ENCODE measurements around the gene MIS18BP1.

The MIS18BP1 gene

GRCh38 chr14:45253070-45253753 lies at the start of gene MIS18BP1:
MIS18BP1 (minus strand) TSS chr14:45253202; CDS start chr14:45247286, 5,916 bp downstream.
- TF ChIP-seq GATA2 (IDR thresholded peaks at IDR 0.05; ENCODE audit: low read depth, low read length) (no peak), GATA3 (IDR thresholded peaks at IDR 0.05; ENCODE audit: low read depth, low read length) (no peak)

GRCh38 chr14:45298423-45299117 lies 45.6 kb upstream of the MIS18BP1 start:
- TF ChIP-seq GATA3 (IDR thresholded peaks at IDR 0.05; ENCODE audit: low read depth, low read length) (no peak), GATA2 (IDR thresholded peaks at IDR 0.05; ENCODE audit: low read depth, low read length) (no peak)

- TF ChIP-seq GATA2 (IDR thresholded peaks at IDR 0.05; ENCODE audit: low read depth, low read length) = no peak
- TF ChIP-seq GATA3 (IDR thresholded peaks at IDR 0.05; ENCODE audit: low read depth, low read length) = no peak
These were observed 37.5 kb upstream of the MIS18BP1 start for GRCh38 chr14:45290547-45290946.

- TF ChIP-seq GATA3 (IDR thresholded peaks at IDR 0.05; ENCODE audit: low read depth, low read length) (no peak), GATA2 (IDR thresholded peaks at IDR 0.05; ENCODE audit: low read depth, low read length) (no peak)
These were observed 34.6 kb upstream of the MIS18BP1 start for GRCh38 chr14:45287610-45288009.

GRCh38 chr14:45284802-45285201 lies 31.8 kb upstream of the MIS18BP1 start:
- TF ChIP-seq GATA3 (IDR thresholded peaks at IDR 0.05; ENCODE audit: low read depth, low read length) (no peak), GATA2 (IDR thresholded peaks at IDR 0.05; ENCODE audit: low read depth, low read length) (no peak)

GRCh38 chr14:45271858-45272537 lies 19.0 kb upstream of the MIS18BP1 start:
- no peak for TF ChIP-seq GATA3 (IDR thresholded peaks at IDR 0.05; ENCODE audit: low read depth, low read length)
- no peak for TF ChIP-seq GATA2 (IDR thresholded peaks at IDR 0.05; ENCODE audit: low read depth, low read length)

- no peak for TF ChIP-seq GATA2 (IDR thresholded peaks at IDR 0.05; ENCODE audit: low read depth, low read length)
- TF ChIP-seq GATA3 (IDR thresholded peaks at IDR 0.05; ENCODE audit: low read depth, low read length) = no peak
These were observed 17.0 kb upstream of the MIS18BP1 start for GRCh38 chr14:45270031-45270430.

- no peak for TF ChIP-seq GATA3 (IDR thresholded peaks at IDR 0.05; ENCODE audit: low read depth, low read length)
- TF ChIP-seq GATA2 (IDR thresholded peaks at IDR 0.05; ENCODE audit: low read depth, low read length) = no peak
These were observed 14.1 kb upstream of the MIS18BP1 start for GRCh38 chr14:45267071-45267470.

- TF ChIP-seq GATA2 (IDR thresholded peaks at IDR 0.05; ENCODE audit: low read depth, low read length) (no peak), GATA3 (IDR thresholded peaks at IDR 0.05; ENCODE audit: low read depth, low read length) (no peak)
These were observed 9.6 kb upstream of the MIS18BP1 start for GRCh38 chr14:45262637-45263036.

- TF ChIP-seq GATA2 (IDR thresholded peaks at IDR 0.05; ENCODE audit: low read depth, low read length) = no peak
- no peak for TF ChIP-seq GATA3 (IDR thresholded peaks at IDR 0.05; ENCODE audit: low read depth, low read length)
These were observed 8.2 kb upstream of the MIS18BP1 start for GRCh38 chr14:45261209-45261608.

- TF ChIP-seq GATA3 (IDR thresholded peaks at IDR 0.05; ENCODE audit: low read depth, low read length) = no peak
- TF ChIP-seq GATA2 (IDR thresholded peaks at IDR 0.05; ENCODE audit: low read depth, low read length) = no peak
These were observed 5.8 kb upstream of the MIS18BP1 start for GRCh38 chr14:45258805-45259204.

GRCh38 chr14:45258073-45258472 lies 5.1 kb upstream of the MIS18BP1 start:
- no peak for TF ChIP-seq GATA3 (IDR thresholded peaks at IDR 0.05; ENCODE audit: low read depth, low read length)
- no peak for TF ChIP-seq GATA2 (IDR thresholded peaks at IDR 0.05; ENCODE audit: low read depth, low read length)

GRCh38 chr14:45254771-45255170 lies 1.8 kb upstream of the MIS18BP1 start:
- TF ChIP-seq GATA2 (IDR thresholded peaks at IDR 0.05; ENCODE audit: low read depth, low read length) (no peak), GATA3 (IDR thresholded peaks at IDR 0.05; ENCODE audit: low read depth, low read length) (no peak)

- no peak for TF ChIP-seq GATA3 (IDR thresholded peaks at IDR 0.05; ENCODE audit: low read depth, low read length)
- no peak for TF ChIP-seq GATA2 (IDR thresholded peaks at IDR 0.05; ENCODE audit: low read depth, low read length)
These were observed 830 bp upstream of the MIS18BP1 start for GRCh38 chr14:45253754-45254310.
